GM06990 (cell line): ENCODE data around the gene DENND1B.

Experiments used
- DNase-seq: peaks from one replicate; pipeline ENCODE4 v3.0.0-alpha.2; 2011; ENCODE audit not compliant: insufficient read length; ENCODE audit errors: extremely low read depth
- H3K27me3 ChIP-seq: replicated peaks from 2 replicates; pipeline ENCODE4 v1.6.0; 2011; ENCODE audit warnings: low read length; ENCODE audit not compliant: control insufficient read depth, insufficient read depth
- H3K36me3 ChIP-seq: 2 replicates; pipeline ENCODE4 v1.5.1; 2011; ENCODE audit warnings: low read length; ENCODE audit not compliant: control insufficient read depth, insufficient read depth
- H3K4me3 ChIP-seq: replicated peaks from 2 replicates; pipeline ENCODE4 v1.5.1; 2011; ENCODE audit warnings: low read depth, mild to moderate bottlenecking, control low read depth, low read length
- CTCF ChIP-seq: IDR thresholded peaks from 2 replicates; pipeline ENCODE4 v1.5.1; 2011; ENCODE audit warnings: low read length, control low read depth, mild to moderate bottlenecking, inconsistent platforms; ENCODE audit not compliant: insufficient read depth, poor library complexity, severe bottlenecking

Gene DENND1B

GRCh38 chr1:197633447-197634078 is 141.7 kb downstream of the DENND1B start:
- no peak for TF ChIP-seq CTCF
- no peak for DNase-seq

GRCh38 chr1:197632651-197633050 is 142.6 kb downstream of the DENND1B start:
- Histone ChIP-seq H3K4me3 (no peak overlapping the region), H3K36me3 (peaks cover 1% of the 10 kb centered on the region; the same call in 1 of the 2 replicates), H3K27me3 (no peaks in the 10 kb centered on the region)
- TF ChIP-seq CTCF, result no peak
- no peak for DNase-seq

More at GRCh38 chr1:197633447-197634078, 141.7 kb downstream of the DENND1B start:
- Histone ChIP-seq H3K36me3 (peaks cover 1% of the 10 kb centered on the region; the same call in 1 of the 2 replicates), H3K4me3 (no peak overlapping the region), H3K27me3 (no peaks in the 10 kb centered on the region)

- TF ChIP-seq CTCF, result no peak
- peaks cover 1% of the 10 kb centered on the region; the same call in 1 of the 2 replicates for H3K36me3 ChIP-seq
- DNase-seq, result no peak
- H3K27me3 ChIP-seq, result no peaks in the 10 kb centered on the region
- no peak overlapping the region for H3K4me3 ChIP-seq
These were observed 143.3 kb downstream of the DENND1B start for GRCh38 chr1:197632005-197632404.

- no peak overlapping the region for H3K4me3 ChIP-seq
- H3K27me3 ChIP-seq, result no peaks in the 10 kb centered on the region
- no peaks in the 10 kb centered on the region for H3K36me3 ChIP-seq
- DNase-seq, result no peak
- TF ChIP-seq CTCF, result no peak
These were observed 152.9 kb downstream of the DENND1B start for GRCh38 chr1:197622371-197622770.

GRCh38 chr1:197621761-197622160 is 153.5 kb downstream of the DENND1B start:
- Histone ChIP-seq H3K27me3 (no peaks in the 10 kb centered on the region), H3K4me3 (no peak overlapping the region), H3K36me3 (no peaks in the 10 kb centered on the region)
- TF ChIP-seq CTCF, result no peak
- DNase-seq, result no peak
